HG02678 (cell line): ENCODE results near the gene P2RX1.
"Not testable (repeated sequence)": the region's sequence is repeated elsewhere in the genome, so short reads cannot be mapped to it uniquely, and the experiment has no call there.

Experiments
- ATAC-seq: cut with Tn5 transposase; IDR thresholded peaks from one replicate; pipeline ENCODE4 v1.9.1; 2021; ENCODE audit warnings: mild to moderate bottlenecking, moderate library complexity; ENCODE audit not compliant: unreplicated experiment

P2RX1 gene

DNA sequence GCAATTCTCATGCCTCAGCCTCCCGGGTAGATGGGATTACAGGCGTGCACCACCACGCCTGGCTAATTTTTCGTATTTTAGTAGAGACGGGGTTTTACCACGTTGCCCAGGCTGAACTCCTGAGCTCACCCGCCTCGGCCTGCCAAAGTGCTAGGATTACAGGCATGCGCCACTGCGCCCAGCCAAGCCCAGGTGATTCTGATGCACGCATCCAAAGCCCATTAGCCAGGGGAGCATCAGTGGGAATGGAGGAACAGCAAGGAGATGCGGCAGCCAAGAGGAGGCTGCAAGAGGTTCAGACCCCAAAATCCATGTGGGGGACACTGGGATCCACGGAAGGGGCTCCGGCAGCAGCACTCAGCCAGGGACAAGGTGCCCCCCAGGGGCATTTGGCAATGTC, 35.9 kb upstream of the P2RX1 start:
- no peak for ATAC-seq

DNA sequence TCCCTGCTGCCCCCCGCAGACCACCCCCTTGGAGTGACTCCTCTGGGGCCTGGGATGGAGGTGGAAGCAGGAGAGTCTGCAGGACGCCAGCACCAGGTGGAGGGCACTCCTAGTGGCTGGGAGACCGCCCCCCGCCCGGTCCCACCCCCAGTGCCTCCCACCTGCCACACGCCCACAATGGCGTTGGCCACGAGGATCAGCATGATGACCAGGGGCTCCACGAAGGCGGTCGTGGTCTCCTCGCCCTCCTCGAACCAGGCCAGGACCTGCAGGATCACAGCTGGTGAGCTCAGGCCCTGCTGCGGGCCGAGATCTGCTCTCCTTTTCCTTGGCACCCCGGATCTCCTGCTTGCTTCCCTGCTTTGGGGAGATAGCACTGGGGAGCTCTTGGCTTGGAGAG, 35.2 kb upstream of the P2RX1 start:
- ATAC-seq: no peak

DNA sequence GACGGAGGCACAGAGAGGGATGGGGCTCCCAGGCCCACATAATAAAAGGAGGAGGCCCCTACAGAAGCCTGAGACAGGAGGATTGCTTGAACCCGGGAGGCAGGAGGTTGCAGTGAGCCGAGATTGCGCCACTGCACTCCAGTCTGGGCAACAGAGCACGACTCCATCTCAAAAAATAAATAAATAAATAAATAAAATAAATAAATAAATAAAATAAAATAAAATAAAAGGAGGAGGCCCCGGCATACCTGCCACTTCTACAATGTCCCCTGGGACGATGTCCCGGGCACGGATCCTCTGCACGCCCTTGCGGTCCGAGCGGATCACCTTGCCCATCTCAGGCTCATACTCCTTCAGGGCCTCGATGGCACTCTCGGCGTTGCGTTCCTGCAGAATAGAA, 34.7 kb upstream of the P2RX1 start:
- no peak for ATAC-seq

- ATAC-seq: no peak
Observed at GRCh38 chr17:3950584-3950983, 34.3 kb upstream of the P2RX1 start.

DNA sequence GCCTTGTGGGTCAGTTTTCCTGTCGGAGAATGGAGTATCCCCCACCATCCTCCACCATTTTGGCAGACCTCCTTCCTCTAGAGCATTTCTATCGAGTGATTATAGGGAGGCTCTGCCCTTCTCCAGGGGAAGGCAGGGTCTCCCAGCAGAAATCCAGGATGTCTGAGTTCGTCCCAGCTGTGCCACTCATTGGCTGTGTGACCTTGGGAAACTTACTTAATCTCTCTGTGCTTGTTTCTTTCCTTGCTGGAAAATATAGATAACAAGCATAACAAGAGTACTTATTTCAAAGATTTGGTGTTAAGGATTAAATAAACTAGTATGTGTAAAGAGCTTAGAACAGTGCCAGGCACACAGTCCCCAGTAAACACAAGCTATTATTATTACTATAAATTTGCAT, 33.2 kb upstream of the P2RX1 start:
- ATAC-seq: no peak

DNA sequence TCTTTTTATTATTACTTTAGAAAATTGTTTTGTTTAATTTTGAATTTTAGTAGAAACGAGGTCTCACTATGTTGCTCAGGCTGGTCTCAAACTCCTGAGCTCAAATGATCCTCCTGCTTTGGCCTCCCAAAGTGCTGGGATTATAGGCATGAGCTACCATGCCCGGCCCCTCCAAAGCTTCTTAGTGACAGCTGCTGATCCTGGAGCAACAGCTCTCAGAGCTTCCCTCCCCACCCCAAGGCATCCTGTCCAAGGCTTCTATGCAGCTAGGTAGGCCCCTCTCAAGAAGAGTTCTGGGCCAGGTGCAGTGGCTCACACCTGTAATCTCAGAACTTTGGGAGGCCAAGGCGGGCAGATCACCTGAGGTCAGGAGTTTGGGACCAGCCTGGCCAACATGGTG, 32.3 kb upstream of the P2RX1 start:
- not testable (repeated sequence) for ATAC-seq

GRCh38 chr17:3947318-3947810, 31.1 kb upstream of the P2RX1 start:
- ATAC-seq: no peak

- no peak for ATAC-seq
Observed at GRCh38 chr17:3946711-3947235, 30.5 kb upstream of the P2RX1 start.

- no peak for ATAC-seq
Observed at GRCh38 chr17:3944485-3945388, 28.5 kb upstream of the P2RX1 start.

DNA sequence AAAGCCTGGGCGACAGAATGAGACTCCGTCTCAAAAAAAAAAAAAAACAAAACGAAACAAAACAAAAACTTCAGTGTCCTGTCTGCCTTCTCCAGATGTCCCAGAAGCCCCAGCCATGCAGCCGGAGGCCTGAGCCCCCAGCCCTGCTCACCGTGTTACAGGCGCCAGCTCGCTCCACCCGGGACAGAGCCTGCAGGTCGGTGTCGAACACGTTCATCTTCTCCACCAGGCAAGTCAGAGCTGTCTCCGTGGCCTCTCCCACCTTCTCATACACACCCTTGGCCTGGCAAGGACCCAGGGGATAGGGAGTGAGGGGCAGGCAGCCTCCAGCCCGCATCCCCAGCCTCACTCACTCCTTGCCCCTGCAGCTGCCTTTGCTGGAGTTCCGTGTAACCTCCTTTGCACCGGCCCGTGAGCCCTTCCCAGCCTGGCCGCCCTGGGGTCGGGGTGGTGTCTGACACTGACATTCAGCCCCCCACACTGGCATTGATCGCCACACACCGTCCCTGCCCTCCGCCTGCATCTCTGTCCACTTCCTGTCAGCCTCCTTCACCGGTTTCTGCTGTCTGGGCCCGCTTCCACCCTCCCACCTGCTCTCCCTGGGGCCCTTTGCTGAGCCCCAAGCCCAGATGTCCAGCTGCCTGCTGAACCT, 27.1 kb upstream of the P2RX1 start:
- ATAC-seq: no peak

GRCh38 chr17:3940965-3941698, 24.9 kb upstream of the P2RX1 start:
- ATAC-seq: no peak

DNA sequence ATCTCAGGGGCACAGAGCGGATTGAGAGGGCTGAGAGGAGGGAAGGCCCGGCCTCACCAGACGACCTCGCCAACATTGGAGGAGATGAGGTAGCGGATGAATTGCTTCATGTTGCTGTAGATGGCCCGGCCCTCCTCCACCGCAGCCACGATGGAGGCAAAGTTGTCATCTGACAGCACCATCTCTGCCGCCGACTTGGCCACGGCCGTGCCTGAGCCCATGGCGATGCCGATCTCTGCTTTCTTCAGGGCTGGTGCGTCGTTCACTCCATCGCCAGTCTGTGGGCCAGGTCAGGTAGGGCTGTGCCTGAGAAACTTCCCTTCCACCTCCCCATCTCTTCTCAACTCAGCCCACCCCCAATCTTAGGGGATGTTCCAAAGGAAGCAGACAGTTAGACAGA, 21.1 kb upstream of the P2RX1 start:
- no peak for ATAC-seq

DNA sequence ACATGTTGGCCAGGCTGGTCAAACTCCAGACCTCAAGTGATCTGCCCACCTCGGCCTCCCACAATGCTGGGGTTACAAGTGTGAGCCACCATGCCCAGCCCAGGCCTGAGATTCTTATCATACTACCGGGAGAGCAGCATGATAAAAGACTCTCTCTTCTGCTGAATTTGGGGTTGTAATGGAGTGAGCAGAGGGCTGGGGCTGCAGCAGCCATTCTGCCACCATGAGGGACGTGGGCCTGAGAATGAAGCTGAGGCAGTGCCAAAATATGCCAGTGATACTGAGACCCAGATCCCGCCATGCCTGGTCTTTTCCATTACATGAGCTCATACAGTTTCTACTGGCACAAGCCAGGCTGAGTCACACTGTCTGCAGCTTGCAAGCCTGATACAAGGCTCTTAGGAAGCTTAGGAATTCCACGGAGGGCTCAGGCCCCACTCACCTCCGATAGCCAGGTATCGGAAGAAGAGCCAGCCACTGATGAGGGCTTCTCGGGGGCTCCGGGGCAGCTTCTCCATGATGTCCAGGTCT, 19.6 kb upstream of the P2RX1 start:
- ATAC-seq: no peak

DNA sequence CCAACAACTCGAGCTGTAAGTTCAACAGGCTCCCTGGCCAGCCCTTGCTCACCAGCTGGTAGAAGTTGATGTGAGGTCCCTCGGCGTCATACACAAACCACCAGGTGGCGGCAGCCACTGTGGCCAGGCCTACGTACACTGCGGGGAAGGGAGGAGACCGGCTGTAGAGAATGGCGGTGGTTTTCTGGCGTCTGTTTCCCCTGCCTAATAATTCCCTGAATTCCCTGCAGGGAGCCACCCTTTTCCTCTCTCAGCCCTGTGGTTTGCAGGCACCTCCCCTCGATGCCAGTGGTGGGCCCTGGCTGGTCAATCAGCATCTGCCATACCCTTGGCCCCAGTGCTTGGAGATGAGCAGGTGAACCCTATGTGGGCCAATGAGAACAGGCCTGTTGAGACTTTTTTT, 18.9 kb upstream of the P2RX1 start:
- no peak for ATAC-seq

- ATAC-seq: no peak
Observed at GRCh38 chr17:3929764-3930163, 13.5 kb upstream of the P2RX1 start.

DNA sequence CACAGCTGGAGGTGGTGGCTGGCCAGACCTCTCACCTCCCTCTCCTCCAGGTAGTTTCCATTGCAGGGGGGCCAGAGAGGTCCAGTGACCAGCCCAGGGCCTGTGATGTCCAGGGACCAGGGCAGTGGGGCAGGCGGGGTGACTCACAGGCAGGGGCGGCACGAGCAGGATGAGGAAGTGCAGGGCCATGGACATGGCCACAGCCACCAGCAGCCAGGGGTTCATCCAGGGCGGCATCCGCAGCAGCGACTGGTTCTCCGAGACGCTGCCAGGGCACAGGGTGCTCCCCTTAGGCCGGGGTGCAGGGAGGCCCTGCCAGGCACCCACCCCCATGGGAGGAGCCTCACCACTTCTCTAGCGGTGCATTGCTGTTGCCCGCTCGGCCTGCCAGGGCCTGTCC, 12.9 kb upstream of the P2RX1 start:
- ATAC-seq: no peak

GRCh38 chr17:3928406-3928805, 12.1 kb upstream of the P2RX1 start:
- ATAC-seq: no peak

GRCh38 chr17:3927628-3928340, 11.5 kb upstream of the P2RX1 start:
- no peak for ATAC-seq

GRCh38 chr17:3926860-3927627, 10.8 kb upstream of the P2RX1 start:
- ATAC-seq: no peak
